22Rv1 (cell line): ENCODE results near the gene GNG5.

Source experiments
- ZFX ChIP-seq: fragments of 450-650 bp; IDR thresholded peaks from 2 replicates; pipeline ENCODE4 v1.6.1; 2017; ENCODE audit warnings: antibody characterized with exemption, borderline replicate concordance
- TF ChIP-seq, protein P1 (sequence below): fragments of 450-650 bp; IDR thresholded peaks from 2 replicates; pipeline ENCODE4 v1.5.1; 2017; ENCODE audit warnings: mild to moderate bottlenecking

DNA sequence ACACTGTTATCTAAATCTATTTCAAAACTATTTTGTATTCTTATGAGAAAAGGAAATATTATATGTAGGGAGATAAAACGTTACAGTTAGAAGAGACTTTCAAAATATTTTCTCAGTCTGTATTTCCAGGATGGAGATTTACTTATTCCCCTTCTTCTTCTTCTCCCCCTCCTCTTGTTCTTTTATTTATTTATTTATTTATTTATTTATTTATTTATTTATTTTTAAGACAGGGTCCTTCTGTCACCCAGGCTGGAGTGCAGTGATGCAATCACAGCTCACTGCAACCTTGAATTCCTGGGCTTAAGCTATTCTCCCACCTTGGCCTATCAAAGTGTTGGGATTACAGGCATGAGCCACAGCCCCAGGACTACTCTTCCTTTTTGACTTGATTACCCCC is 30.2 kb downstream of the GNG5 start:
- TF ChIP-seq, protein P1, sequence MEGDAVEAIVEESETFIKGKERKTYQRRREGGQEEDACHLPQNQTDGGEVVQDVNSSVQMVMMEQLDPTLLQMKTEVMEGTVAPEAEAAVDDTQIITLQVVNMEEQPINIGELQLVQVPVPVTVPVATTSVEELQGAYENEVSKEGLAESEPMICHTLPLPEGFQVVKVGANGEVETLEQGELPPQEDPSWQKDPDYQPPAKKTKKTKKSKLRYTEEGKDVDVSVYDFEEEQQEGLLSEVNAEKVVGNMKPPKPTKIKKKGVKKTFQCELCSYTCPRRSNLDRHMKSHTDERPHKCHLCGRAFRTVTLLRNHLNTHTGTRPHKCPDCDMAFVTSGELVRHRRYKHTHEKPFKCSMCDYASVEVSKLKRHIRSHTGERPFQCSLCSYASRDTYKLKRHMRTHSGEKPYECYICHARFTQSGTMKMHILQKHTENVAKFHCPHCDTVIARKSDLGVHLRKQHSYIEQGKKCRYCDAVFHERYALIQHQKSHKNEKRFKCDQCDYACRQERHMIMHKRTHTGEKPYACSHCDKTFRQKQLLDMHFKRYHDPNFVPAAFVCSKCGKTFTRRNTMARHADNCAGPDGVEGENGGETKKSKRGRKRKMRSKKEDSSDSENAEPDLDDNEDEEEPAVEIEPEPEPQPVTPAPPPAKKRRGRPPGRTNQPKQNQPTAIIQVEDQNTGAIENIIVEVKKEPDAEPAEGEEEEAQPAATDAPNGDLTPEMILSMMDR: no peak
- TF ChIP-seq ZFX: no peak
